GM10248 (cell line): ENCODE data around the gene ELOVL5.

ENCODE experiments used
- CTCF ChIA-PET: fragments of 300-600 bp; sonication (Branson Sonifier 250); formaldehyde crosslinking; extraction: SDS; loops from one replicate; lab custom pipeline; 2021; ENCODE audit warnings: antibody characterized with exemption; lab: Yijun Ruan, JAX
- POLR2A ChIA-PET: fragments of 350-650 bp; sonication (Branson Sonifier 250); formaldehyde crosslinking; extraction: SDS; loops from one replicate; lab custom pipeline; 2020; ENCODE audit warnings: antibody characterized with exemption; lab: Yijun Ruan, JAX
- DNase-seq: peaks from one replicate; pipeline ENCODE4 v3.0.0; 2012; ENCODE audit errors: extremely low spot score
- TF ChIP-seq, protein P1 (sequence below): IDR thresholded peaks from 2 replicates; pipeline ENCODE4 v1.5.1; 2012; ENCODE audit warnings: mild to moderate bottlenecking, low read depth; ENCODE audit errors: extremely low read depth, missing control alignments, control extremely low read depth

ELOVL5 gene

DNA sequence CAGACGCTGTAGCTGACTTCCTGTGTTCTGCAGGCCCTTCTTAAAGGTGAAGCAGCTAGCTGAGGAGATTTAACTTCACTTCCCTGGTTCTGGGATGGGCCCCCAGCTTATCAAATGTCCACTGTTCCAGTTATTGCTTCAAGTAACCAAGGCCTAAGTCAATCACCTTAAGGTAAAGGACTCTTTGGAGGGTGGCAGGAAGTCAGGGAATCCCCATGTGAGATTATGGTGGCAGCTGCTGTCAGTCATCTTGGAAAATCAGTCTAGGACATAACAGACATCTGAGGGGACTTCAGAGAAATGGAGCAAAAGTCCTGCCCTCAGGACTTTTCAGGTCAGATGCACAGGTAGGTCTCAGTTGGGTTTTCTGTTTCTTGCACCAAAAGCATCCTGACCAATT lies 3.8 kb downstream of the ELOVL5 start:
- TF ChIP-seq, protein P1, sequence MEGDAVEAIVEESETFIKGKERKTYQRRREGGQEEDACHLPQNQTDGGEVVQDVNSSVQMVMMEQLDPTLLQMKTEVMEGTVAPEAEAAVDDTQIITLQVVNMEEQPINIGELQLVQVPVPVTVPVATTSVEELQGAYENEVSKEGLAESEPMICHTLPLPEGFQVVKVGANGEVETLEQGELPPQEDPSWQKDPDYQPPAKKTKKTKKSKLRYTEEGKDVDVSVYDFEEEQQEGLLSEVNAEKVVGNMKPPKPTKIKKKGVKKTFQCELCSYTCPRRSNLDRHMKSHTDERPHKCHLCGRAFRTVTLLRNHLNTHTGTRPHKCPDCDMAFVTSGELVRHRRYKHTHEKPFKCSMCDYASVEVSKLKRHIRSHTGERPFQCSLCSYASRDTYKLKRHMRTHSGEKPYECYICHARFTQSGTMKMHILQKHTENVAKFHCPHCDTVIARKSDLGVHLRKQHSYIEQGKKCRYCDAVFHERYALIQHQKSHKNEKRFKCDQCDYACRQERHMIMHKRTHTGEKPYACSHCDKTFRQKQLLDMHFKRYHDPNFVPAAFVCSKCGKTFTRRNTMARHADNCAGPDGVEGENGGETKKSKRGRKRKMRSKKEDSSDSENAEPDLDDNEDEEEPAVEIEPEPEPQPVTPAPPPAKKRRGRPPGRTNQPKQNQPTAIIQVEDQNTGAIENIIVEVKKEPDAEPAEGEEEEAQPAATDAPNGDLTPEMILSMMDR = no peak
- POLR2A ChIA-PET = no interaction called here
- DNase-seq = no peak
- CTCF ChIA-PET = interaction anchor here (1.1 to 2.6 kb wide), 5 partner anchors 18 to 381 kb away, joined by 3 to 15 read pairs (median 3); no protein-coding TSS in a partner anchor

DNA sequence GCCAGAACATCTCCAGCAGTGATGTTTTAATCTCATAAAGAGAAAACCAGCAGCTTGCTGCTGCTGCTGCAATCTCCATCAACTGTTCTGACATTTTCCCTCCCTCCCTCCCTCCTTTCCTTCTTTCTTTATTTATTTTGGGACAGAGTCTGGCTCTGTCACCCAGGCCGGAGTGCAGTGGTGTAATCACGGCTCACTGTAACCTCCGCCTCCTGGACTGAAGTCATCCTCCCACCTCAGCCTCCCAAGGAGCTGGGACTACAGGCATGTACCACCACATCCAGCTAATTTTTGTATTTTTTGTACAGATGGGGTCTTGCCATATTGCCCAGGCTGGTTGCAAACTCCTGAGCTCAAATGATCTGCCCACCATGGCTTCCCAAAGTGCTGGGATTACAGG lies 5.7 kb downstream of the ELOVL5 start:
- no peak for DNase-seq
- ChIA-PET POLR2A (no interaction called here), CTCF (interaction anchor here (1.1 to 2.6 kb wide), 5 partner anchors 16 to 170 kb away, joined by 3 to 15 read pairs (median 4); no protein-coding TSS in a partner anchor)
- TF ChIP-seq, protein P1 = no peak

DNA sequence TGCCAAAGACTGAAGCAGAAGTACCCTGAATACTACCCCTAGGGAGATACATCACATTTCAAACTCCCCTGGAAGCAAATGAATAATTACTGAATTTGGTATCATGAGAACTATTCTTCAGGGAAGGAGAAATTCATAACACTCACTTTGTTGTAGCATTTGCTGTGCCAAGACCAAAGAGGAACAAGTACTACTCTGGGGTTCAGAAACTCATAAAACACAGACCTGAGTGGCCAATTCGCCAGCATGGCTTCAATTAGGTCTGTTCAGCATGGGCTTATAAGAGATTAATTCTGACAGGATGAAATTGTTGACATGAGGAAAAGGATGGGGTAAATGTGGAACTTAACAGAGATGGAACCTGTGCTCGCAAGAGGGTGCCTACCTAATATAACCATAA lies 6.5 kb downstream of the ELOVL5 start:
- DNase-seq = no peak
- ChIA-PET CTCF (interaction anchor here (1.1 to 3.3 kb wide), 2 partner anchors 13 to 42 kb away, joined by 3 to 18 read pairs; no protein-coding TSS in a partner anchor), POLR2A (no interaction called here)
- TF ChIP-seq, protein P1 = no peak

DNA sequence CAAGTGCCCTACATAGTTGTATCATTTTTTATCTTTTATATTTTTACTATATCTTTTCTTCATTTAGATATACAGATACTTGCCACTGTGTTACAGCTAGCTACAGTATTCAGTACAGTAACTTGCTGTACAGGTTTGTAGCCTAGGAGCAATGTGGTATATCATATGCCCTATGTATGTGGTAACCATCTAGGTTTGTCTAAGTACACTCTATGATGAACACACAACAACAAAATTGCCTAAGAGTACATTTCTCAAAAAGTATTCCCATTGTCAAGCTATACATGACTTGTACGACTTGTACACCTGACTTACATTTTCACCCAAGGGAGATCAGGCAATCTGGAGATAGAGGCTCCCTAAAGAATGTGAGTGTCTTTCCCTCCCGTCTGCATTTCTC lies 8.2 kb downstream of the ELOVL5 start:
- no peak for DNase-seq
- POLR2A ChIA-PET = interaction anchor here (1.0 kb wide), 1 partner anchor 19 kb away, joined by 3 read pairs; no protein-coding TSS in a partner anchor
- CTCF ChIA-PET = interaction anchor here (0.9 to 3.3 kb wide), 8 partner anchors 11 to 47 kb away, joined by 3 to 18 read pairs (median 3); no protein-coding TSS in a partner anchor
- TF ChIP-seq, protein P1 = no peak

DNA sequence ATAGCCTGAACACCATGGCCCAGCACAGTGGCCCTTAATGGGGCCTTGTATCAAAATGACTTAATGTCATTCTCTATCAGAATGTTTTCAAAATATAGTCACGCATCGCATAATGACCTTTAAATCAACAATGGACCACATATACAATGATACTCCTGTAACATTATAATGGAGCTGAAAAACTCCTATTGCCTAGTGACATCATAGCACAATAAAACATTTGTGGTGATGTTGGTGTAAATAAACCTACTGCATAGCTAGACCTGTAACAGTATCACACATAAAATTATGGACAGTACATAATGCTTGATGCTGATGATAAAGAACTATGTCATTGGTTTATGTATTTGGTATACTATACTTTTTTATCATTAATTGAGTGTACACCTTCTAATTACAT lies 9.3 kb downstream of the ELOVL5 start:
- CTCF ChIA-PET = interaction anchor here (0.9 to 4.5 kb wide), 9 partner anchors 9 to 39 kb away, joined by 3 to 25 read pairs (median 3); partner anchors contain the start of gene ELOVL5
- DNase-seq = no peak
- TF ChIP-seq, protein P1 = no peak
- POLR2A ChIA-PET = no interaction called here

DNA sequence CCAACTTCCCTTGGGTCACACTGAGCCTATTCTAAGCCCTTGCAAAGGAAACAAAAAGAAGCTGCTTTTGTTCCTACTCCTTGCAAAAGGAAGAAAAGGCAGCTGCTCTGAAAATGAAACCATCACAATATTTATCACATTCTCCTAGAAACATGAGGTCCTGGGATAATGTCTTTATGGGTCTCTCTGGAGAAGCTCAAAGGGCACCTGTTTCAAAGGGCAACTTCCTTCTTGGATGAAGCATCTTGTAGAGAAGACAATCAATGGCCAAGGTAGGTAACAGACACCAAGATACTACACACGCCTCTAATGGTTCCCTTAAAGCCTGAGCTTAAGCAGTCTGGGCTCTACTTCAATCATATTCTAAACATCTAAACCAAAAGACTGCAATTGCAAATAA lies 10.4 kb downstream of the ELOVL5 start:
- POLR2A ChIA-PET = interaction anchor here (1.5 kb wide), 1 partner anchor 10 kb away, joined by 4 read pairs; the partner anchor contains the start of gene ELOVL5
- TF ChIP-seq, protein P1 = no peak

More for the DNA sequence above, 10.4 kb downstream of the ELOVL5 start:
- CTCF ChIA-PET = interaction anchor here (1.5 to 4.5 kb wide), 4 partner anchors 10 to 108 kb away, joined by 4 to 25 read pairs (median 13); partner anchors contain the start of gene ELOVL5
- DNase-seq = no peak
